NCI-H2107 treated with DMSO at 0.1 percent for 48 hours (cell line): ENCODE measurements around the gene ALG9.
A peak's percentile ranks its signal among the peaks of the same experiment; 100 is the strongest.

Experiments used
- DNase-seq: peaks from one replicate; lab custom pipeline; 2025; ENCODE audit not compliant: unreplicated experiment; lab: John Stamatoyannopoulos, UW

ALG9 gene, protein sequence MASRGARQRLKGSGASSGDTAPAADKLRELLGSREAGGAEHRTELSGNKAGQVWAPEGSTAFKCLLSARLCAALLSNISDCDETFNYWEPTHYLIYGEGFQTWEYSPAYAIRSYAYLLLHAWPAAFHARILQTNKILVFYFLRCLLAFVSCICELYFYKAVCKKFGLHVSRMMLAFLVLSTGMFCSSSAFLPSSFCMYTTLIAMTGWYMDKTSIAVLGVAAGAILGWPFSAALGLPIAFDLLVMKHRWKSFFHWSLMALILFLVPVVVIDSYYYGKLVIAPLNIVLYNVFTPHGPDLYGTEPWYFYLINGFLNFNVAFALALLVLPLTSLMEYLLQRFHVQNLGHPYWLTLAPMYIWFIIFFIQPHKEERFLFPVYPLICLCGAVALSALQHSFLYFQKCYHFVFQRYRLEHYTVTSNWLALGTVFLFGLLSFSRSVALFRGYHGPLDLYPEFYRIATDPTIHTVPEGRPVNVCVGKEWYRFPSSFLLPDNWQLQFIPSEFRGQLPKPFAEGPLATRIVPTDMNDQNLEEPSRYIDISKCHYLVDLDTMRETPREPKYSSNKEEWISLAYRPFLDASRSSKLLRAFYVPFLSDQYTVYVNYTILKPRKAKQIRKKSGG

DNA sequence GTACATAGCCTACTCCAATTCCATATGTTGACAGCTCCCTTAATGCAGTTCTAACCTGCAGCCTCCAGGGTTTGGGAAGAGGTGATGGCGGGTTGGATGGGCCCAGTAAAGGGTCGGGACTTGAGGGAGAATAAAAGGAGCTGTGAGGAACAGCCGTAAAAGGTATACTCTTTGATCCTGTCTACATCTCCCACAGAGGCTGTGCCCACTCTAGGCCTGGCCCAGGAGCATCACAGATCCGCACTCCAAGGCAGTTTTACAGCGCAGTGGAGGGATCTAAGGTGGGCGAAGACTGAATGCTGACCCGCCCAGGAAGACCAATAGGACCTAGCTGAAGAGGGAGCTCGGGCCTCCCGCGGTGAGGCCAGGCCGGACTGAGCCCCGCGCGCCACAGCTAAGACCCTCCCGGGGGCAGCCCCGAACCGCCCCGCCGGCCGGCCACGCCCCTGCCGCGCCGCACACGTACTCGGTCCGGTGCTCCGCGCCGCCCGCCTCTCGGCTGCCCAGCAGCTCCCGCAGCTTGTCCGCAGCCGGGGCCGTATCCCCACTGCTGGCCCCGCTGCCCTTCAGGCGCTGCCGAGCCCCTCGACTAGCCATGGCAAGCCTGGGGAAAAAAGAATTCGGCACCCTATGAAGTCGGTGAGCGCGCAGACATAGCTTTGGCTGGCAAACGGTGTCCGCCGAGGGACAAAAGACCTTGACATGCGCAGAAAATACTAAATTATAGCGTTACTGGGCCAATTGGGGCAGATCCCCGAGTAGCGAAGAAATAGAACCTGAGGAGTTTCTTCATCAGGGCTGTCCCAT, at the start of gene ALG9:
Gene ALG9, minus strand, starts transcription at position 696 of the 807 bp plus-strand sequence. Its CDS starts 99 bp downstream, at position 597.
- peak; percentile 54 for DNase-seq

DNA sequence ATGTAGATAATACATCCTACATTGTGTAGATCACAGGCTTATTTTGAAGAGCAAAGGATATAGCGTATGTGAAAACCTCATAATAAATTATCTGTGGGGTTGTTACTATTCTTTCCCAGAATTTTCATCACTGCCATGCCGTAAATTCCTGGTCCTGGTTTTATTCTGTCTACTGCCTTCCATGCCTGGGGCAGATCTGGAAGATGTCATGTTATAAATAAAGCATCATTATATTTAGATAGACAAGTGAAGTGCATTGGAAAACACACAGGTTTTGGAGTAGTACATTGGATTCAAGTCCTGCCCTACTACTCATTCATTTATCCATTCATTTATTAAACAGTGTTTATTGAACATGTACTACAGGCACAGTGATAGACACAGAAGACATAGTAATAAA, 49.5 kb upstream of the ALG9 start:
- DNase-seq: no peak

DNA sequence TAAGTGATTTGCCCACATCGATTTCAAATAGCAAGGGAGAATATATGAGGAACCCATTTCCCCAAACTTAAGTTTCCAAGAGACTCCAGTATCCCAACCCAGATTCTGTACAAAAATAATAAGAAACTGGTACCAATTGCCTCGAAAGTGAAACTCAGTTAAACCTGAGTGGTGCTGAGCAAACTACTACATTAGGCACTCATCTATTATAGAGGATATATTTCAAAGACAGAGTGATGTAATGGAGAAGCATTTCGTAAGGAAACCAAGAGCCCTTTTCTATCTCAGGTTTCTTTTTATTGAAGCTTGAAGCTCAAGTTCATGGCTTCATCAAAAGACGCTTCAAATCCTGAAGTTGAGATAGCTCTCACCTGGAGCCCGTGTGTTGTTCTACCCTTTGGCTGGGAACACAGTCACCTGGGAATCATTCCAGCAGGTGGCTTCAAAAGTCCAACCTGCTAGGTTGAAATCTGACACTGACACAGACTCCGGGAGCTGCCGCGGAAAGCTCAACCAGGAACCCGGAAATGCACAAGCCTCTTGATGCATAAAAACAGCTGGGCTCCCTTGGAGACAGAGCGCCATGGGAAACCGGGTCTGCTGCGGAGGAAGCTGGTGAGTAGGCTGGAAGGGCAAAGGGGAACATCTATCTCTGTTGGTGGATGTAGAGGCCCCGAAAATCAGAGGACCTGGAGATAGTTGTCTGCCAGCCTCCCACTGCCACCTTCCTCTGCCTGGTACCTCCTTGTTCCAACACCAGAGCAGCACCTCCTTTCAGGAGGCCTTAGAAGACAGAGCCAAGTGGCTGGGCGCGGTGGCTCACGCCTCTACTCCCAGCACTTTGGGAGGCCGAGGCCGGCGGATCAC, 47.2 kb upstream of the ALG9 start, which contains the start of gene C11orf52:
Gene C11orf52, plus strand, starts transcription at position 524 of the 867 bp plus-strand sequence. Its CDS starts 60 bp downstream, at position 584.
- peak; percentile 94 for DNase-seq

DNA sequence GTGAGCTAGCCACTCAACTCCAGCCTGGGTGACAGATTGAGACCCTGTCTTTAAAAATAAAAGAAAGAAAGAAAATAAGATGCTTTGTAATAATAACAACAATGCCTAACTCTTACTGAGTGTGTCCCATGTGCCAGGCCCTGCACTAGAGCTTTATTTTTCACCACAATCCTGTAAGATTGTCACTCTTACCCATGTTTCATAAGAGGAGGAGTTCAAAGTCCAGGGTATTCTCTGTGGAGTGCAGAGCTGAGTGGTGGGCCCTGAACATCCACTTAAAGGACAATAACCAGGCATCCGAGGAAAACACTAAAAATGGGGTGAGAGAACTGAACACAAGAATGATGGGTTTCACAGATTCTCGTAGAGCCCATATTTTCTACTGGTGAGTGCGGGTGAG, 46.4 kb upstream of the ALG9 start:
- no peak for DNase-seq

DNA sequence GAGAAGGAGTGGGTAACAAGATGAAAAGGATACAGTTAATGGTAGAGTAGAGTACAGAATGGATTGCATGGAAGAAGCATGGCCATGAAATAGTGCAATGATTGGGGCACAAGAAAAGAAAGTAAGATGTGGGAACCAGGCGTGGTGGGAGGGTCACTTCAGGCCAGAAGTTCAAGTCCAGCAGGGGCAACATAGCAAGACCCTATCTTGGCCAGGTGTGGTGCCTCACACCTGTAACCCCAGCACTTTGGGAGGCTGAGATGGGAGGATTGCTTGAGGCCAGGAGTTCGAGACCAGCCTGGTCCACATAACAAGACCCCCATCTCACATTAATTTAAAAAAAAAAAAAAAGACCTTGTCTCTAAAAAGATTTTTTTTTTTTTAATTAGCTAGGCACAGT, 45.9 kb upstream of the ALG9 start:
- no peak for DNase-seq

DNA sequence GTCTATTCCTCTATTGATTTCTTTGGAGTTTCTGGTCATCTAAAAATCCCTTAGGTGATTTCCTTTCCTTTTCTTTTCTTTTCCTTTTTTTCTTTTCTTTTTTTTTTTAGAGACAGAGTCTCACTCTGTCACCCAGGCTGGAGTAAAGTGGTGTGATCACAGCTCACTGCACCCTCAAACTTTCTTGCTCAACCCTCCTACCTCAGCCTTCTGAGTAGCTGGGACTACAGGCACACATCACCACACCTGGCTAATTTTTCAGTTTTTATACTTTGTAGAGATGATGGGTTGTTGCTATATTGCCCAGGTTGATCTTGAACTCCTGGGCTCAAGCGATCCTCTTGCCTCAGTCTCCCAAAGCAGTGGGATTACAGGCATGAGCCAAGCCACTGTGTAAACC, 45.4 kb upstream of the ALG9 start:
- DNase-seq: no peak

DNA sequence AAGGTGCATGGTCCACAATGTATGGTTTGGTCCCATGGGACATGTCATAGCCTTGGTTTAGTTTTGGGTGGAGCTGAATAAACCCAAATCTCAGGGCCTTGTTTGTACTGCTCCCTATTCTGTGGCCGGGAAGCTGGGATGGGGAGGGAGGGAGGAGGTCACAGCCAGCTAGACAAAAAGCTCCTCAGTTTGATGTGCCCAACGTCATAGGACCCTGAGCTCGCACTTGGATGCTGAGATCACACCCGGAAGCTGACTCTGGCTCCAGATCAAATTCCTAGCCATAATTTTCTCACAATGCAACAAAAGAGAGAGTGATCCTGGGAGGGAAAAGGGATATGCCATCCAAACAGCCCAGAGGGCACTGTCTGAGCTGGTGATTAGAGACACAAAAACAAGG, 42.6 kb upstream of the ALG9 start:
- peak; percentile 41 for DNase-seq

DNA sequence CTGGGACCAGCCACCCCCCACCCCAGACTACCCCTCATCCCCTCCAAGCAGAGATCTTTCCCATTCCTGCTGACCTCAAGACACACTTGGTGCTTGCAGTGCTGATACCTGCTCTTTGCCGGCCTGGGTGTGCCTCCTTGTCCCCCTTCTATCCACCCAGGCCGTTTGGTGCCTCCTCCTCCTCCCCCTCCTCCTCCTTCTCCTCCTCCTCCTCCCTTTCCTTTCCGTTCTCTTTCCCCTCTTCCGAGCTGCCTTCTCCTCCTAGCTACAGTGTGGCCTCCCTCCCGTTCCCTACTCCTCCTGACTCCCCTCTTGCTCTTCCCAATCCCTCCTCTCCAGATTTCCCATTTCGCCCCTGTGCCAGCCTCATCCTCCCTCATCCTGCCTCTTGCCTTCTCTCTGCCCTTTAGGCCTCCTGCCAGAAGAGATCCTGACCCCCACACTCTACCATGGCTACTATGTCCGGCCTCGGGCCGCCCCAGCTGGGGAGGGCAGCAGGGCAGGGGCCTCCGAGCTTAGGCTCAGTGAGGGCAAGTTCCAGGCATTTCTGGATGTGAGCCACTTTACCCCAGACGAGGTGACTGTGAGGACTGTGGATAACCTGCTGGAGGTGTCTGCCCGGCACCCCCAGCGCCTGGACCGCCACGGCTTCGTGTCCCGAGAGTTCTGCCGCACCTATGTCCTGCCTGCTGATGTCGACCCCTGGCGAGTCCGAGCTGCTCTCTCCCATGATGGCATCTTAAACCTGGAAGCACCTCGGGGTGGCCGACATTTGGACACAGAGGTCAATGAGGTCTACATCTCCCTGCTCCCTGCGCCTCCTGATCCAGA, 41.9 kb upstream of the ALG9 start:
- DNase-seq: no peak

DNA sequence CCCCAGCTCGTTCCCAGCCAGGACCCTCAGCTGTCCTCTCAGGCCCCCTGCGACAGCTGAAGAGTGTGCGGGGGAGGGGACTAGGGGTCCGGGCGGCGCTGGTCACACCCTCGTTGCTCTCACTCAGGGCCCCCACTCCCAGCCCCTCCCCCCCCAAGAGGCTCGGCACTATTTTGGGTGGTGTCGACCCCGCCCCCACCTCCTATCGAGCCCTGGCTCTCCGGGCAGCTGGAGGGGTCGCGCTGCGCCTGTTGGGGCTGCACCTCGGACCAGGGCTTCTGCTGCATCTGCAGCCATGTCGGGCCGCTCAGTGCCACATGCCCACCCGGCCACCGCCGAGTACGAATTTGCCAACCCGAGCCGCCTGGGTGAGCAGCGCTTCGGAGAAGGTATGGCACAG, 41.2 kb upstream of the ALG9 start, which contains the start of gene HSPB2:
Gene HSPB2, plus strand, starts transcription at position 200 of the 400 bp plus-strand sequence. Its CDS starts 96 bp downstream, at position 296.
- DNase-seq: no peak

DNA sequence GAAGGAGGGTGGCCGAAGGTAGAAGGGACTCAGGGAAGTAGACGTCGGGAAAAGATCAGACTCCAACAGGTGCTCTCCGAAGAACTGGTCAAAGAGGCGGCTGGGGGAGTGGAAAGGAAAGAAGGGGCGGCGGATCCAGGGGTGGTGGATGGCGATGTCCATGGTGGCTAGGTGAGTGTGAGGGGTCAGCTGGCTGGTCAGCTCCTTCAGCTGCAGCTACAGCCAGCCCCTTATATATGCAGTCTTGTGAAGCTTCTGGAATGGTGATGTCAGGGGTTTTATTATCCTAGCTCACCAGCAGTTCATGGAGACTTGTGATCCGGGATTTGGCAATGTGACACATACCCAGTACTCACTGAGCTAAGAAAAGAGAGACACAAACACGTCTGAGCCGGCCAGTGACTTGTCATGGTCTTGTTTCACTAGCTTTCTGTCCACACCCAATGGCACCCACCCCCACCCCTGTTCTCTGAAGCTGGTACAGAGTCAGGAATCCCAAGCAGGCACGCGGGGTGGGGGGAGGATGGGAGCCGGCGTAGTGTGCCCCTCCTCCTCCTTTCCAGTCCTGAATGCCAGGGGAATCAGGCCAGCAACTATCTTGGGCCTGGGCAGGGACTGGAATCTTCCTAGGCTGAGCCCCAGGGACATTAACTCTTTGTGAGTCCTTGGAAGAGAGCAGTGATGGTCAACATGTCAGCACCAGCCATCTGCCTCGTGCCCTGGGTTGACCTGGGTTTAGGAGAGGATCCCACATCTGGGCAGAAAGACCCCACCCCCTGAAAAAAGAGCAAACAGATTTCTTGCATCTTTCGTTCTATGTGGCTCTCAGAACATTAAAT, 40.4 kb upstream of the ALG9 start, which contains the start of gene CRYAB:
Gene CRYAB, minus strand, starts transcription at position 208 of the 839 bp plus-strand sequence. Its CDS starts 46 bp downstream, at position 162.
- DNase-seq: no peak

DNA sequence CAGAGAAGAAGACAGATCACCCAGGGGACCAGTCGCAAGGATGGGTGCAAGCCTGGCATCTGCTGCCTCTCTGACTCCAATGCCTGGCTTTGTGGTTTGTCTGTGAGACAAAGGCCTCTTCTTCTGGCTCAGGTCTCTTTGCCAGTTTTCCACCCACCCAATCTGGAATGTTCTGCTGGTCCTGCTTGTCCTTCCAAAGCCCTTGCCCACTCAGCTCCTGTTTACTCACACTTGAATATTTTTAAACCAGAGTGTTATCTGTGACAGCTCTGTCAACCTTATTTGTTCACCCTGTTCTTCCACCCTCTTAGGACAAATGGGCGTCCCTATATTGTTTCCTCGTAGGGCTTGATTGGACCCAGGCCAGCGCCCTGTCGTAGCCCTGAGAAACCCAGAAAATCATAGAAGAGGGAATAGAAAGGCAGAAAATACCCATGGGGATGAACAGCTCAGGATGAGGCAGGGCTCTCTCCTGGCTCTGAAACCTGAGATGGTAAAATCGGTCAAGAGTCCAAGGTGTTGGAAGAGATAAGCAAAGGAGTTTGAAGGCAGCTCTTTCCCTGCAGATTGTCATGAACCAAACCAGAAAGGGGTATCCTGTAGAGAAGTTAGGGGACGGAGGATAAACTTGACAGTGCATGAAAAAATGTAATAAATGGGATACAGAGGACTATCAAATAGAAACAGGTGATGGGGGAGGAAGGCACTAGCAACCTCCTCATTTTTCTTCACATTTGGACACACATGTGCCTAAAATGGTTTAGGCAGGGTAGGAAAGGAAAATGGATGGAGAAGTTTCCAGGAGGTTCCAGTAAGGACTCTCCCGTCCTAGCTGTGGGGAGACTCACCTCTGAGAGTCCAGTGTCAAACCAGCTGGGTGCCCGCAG, 39.5 kb upstream of the ALG9 start:
- DNase-seq: peak; percentile 31

DNA sequence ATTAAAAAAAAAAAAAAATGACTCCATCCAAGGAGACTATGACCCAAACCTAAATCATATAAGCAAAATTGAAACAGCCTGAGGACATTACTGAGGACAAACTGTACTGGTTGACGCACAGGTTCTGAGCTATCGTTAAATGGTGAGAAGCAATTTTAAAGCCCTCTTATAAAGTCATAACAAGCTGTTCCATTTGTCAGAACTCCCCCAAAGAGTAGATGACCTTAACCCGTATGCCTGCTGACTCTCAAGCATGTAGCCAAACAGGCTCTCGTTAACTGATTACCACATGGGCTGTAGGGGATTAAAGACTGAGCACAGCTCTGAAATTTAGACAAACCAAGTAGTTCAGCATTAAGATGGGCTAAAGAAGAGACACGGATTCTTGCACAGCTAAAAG, 38.0 kb upstream of the ALG9 start:
- DNase-seq: no peak

DNA sequence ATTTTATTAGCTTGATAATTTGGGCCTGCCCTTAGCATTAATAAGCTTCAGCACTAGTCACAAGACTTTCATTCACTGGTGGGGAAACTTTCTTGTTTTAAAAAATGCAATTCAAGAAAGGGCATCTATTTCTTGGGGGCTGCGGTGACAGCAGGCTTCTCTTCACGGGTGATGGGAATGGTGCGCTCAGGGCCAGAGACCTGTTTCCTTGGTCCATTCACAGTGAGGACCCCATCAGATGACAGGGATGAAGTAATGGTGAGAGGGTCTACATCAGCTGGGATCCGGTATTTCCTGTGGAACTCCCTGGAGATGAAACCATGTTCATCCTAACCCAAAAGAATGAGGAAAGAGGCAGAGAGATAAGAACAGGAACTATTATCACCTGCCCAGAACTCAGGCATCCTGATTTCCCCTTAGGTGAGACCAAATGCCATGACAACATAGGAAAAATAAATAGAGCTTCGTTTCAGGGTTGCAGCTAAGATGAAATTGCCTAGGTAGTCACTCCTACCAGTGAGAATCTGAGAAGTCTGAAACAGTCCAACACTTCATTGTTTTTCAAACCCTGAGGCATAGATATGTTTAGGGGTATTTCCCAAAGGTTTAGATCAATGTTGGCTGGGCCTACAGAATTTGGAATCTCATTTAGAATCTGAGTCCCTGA, 37.4 kb upstream of the ALG9 start:
- no peak for DNase-seq

DNA sequence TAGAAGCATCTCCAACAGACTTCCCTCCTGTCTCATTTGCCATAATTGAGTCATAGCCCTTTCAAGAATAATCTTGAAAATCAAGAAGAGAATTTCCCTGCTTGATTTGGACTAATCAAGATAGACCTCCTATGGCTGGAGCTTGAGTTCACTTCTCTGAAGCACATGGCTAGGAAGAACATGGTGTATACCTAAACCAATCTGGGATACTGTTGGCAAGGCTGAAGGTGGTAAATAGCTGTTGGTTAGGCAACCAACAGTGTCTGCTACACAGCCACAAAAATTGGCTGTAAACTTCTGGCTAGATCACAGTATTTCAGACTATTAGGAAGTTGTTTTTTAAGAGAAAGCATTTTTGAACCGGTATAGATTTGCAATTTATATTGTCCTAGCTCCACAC, 35.3 kb upstream of the ALG9 start:
- DNase-seq: no peak

DNA sequence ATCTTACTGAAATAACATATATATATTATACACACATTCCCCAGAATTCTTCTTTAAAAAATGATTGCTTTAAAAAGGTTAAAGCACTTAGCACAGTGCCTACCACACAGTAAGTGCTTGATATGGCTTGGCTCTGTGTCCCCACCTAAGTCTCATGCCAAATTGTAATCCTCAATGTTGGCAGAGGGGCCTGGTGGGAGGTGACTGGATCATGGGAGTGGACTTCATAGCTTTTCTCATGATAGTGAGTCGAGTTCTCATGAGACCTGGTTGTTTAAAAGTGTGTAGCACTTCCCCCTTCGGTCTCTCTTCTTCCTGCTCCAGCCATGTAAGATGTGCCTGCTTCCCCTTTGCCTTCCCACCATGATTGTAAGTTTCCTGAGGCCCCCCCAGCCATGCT, 34.0 kb upstream of the ALG9 start:
- no peak for DNase-seq

DNA sequence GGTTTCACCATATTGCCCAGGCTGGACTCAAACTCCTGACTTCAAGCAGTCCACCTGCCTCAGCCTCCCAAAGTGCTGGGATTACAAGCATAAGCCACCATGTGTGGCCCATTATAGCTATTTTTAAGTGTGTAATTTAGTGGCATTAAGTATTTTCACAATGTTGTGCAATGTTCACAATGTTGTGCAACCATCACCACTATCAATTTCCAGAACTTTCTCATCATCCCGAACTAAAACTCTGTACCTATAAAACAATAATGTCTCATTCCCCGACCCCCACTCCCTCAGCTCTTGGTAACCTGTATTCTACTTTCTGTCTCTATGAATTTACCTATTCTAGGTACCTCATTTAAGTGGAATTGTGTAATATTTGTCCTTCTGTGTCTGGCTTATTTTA, 15.5 kb upstream of the ALG9 start:
- no peak for DNase-seq

DNA sequence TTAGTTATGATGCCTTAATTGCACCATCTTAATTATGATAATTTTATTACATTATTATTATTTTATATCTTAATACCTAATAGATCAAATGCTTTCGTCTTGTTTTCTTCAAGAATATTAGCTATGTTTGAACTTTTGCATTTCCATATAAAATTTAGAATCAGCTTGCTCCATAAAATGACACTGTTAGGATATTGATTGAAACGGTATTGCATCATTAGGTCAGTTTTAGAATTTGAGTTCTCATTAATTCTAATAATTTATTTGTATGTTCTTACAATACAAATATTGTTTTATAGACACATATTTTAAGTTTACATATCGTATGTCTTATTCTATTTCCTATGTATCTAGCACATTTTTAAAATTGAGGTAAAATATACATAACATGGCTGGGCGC, 14.7 kb upstream of the ALG9 start:
- no peak for DNase-seq
